Neuron (in vitro differentiated cells): ENCODE data around the gene UBL4A.
A peak's percentile ranks its signal among the peaks of the same experiment; 100 is the strongest.

Experiments used
- H2AFZ ChIP-seq: one replicate; pipeline ENCODE4 v1.6.1; 2013; ENCODE audit warnings: low read depth, mild to moderate bottlenecking, inconsistent platforms, low read length, moderate library complexity
- H3K27me3 ChIP-seq: one replicate; pipeline ENCODE4 v1.6.1; 2013; ENCODE audit warnings: low read length; ENCODE audit not compliant: insufficient read depth
- H3K36me3 ChIP-seq: one replicate; pipeline ENCODE4 v1.6.1; 2013; ENCODE audit warnings: low read length; ENCODE audit not compliant: insufficient read depth
- H3K4me1 ChIP-seq: one replicate; pipeline ENCODE4 v1.6.1; 2013; ENCODE audit warnings: low read length; ENCODE audit not compliant: insufficient read depth
- H3K4me3 ChIP-seq: 2 replicates; pipeline ENCODE4 v1.5.1; 2013; ENCODE audit warnings: mild to moderate bottlenecking, low read length, moderate library complexity
- H3K9me3 ChIP-seq: one replicate; pipeline ENCODE4 v1.6.1; 2013; ENCODE audit warnings: low read length

The UBL4A gene

DNA sequence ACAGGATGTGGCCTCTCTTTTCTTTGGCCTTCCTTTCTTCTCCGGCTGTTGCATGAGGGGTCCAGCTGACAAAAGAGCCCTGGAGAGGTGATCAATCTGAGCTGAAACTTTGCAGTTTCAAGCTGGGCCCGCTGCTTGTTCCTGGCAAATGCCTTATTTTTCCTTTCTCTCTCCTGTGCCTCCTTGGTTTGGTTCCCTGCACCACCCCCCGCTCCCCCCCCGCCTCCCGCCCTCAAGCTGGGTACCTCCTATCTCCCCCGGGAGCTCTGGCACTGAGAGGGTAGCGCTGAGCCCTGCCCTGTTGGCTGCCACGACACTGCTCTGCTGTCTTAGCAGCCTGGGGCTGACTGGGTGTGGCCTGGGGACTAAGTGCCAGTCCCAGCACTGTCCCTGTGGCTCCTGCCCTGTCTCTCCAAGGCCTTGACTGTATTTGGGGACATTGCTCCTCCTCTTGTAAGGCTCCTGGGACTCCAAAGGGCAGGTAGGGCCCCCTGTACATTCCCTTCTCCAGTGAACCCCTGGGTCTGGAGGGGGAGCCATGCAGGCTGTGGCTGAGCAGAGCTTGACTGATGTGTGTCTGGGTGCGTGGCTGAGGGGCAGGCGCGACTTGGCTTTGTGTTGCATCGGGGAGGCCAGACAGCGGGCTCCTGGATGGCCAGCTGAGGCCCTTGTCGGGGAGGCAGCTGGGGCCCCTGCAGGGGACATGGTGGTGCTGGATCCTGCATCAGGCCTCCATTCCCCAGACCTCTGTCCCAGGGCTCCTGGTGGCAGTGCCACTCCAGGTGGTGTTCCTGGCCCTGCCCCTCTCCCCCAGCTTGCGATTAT lies 27.2 kb downstream of the UBL4A start:
- Histone ChIP-seq H3K27me3 (no peaks in the 10 kb centered on the region), H3K4me3 (peak overlapping the region; percentile 79), H2AFZ (no peak overlapping the region), H3K9me3 (no peaks in the 10 kb centered on the region), H3K4me1 (peaks cover 12% of the 10 kb centered on the region), H3K36me3 (peaks cover 9% of the 10 kb centered on the region)

DNA sequence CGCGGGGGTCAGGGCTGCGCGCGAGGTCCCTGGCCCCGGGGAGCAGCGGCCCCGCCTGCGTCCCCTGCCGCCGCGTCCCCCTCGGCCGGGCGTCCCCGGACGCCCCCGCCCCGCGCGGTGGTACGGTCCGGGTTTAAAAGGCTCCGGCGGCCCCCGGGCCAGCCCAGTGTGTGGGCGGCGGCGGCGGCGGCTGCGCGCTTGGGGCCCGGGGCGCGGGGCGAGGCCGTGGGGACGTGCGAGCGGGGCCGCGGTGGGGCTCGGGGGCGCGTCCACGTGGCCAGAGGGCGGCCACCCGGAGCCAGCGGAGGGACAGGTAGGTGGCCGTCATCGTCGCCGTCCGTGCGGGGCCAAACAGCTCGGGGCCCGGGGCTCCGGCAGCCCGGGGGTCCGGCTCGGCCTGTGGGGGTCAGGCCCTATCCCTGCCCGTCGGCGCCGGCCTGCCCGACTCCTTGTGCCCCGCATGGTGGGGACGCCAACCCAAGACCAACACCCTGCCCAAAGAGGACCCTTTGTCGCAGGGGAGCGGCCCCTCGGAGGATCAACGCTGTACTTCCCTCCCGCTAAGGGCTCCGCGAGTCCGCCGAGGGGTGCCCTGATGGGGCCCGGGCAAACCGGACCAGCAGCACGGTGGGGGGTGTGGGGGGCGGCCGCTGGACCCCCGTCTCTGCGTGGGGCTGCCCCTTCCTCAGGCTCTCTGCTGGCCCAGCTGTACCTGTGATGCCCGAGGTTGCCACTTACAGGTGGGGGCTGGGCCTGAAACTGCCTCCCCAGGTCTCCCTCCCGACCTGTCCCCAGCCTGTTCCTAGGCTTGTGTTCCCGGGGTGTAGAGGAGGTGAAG lies 28.1 kb downstream of the UBL4A start, which contains the start of gene PLXNA3:
Gene PLXNA3 (plus strand): TSS at position 166 of the 838 bp plus-strand sequence. CDS start 1,903 bp downstream, outside the sequence.
- Histone ChIP-seq H3K9me3 (no peaks in the 10 kb centered on the region), H3K4me1 (peaks cover 12% of the 10 kb centered on the region), H2AFZ (no peak within 1 kb of the TSS), H3K4me3 (peak within 1 kb of the TSS; percentile 79), H3K36me3 (peaks cover 6% of the 10 kb centered on the region), H3K27me3 (no peaks in the 10 kb centered on the region)

DNA sequence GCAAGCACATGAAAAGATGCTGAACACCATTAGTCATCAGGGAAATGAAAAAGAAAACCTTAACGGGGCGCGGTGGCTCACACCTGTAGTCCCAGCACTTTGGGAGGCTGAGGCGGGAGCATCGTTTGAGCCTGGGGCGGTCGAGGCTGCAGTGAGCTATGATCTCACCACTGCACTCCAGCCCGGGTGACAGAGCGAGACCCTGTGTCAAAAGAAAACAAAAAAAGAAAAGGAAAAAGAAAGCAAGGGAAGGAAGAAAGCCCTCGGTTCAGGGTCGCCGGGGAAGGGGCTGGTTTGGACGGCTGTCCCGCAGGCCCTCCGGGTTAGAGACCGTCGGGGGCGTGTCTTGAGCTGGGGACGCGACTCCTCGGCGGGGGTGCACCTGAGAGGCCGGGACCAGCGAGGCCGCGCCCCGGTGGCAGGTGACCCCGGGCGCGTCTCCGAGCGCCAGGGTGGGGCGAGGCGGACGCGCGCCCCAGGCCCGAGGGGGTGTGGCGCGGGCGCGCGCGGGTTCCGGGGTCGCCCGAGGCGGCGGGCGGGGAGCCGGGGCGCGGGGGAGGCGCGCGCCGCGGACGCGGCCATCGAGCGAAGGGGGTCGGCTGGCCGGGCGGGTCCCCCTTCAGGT lies 28.8 kb downstream of the UBL4A start:
- peaks cover 3% of the 10 kb centered on the region for H3K36me3 ChIP-seq
- no peaks in the 10 kb centered on the region for H3K27me3 ChIP-seq
- peak overlapping the region; percentile 79 for H3K4me3 ChIP-seq
- H3K9me3 ChIP-seq: no peaks in the 10 kb centered on the region
- H2AFZ ChIP-seq: no peak overlapping the region
- H3K4me1 ChIP-seq: peaks cover 12% of the 10 kb centered on the region

DNA sequence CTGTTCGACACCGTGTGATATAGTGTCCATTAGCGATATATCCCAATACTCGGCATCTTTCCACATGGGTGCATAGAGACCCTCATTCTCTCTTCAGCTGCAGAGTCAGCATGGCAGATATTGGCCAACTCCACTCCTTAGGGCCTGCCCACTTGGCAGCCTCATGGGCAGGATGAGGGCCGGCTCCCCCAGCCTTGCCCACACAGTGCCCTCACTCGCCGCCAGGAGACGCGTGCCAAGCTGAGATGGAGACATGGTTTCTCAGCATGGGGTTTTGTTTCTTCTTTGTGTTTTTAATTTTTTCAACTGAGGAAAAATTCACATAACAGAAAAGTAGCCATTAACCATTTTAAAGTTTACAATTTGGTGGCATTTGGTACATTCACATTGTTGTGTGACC lies 33.6 kb downstream of the UBL4A start:
- Histone ChIP-seq H3K4me3 (no peak overlapping the region), H3K36me3 (no peaks in the 10 kb centered on the region), H3K4me1 (no peaks in the 10 kb centered on the region), H3K27me3 (no peaks in the 10 kb centered on the region), H3K9me3 (no peaks in the 10 kb centered on the region), H2AFZ (no peak overlapping the region)

DNA sequence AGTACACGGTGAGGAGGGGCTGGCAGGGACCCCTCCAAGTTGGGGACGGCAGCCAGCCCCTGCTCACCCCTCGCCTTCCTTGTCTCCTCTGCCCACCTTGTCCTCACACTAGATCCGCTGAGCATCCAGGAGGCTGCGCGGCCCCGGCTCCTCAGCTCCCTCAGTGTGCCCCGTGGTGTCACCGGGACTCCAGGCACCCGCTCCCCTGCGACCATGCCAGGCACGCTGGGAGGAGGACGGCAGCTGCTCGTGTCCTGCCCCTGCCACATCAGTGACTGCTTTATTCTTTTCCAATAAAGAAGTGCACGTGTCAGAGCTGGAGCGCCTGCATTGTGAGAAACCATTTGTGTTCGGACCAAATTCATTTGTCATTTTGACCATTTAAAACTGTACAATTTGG lies 36.1 kb downstream of the UBL4A start:
- Histone ChIP-seq H3K36me3 (no peaks in the 10 kb centered on the region), H3K4me1 (no peaks in the 10 kb centered on the region), H3K4me3 (no peak overlapping the region)

DNA sequence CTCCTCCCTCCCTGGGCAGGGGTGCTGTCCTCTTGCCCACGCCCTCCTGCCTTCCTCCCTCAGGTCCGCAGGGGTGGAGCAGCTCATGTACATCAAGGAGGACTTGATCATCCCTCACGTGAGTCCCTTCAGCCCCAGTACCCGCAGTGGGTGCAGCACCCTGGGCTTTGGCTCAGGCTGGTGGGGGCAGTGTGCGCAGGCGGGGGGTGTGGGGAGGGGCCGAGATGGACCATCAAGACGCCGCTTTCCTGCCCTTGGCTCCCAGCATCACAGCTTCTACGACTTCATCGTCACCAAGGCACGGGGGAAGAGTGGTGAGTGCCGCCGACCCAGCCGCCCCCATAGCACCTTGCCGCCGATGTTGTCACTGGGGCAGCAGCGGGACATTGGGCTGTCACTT lies 36.8 kb downstream of the UBL4A start:
- H3K27me3 ChIP-seq: no peaks in the 10 kb centered on the region
- no peaks in the 10 kb centered on the region for H3K36me3 ChIP-seq
- no peaks in the 10 kb centered on the region for H3K9me3 ChIP-seq
- peaks cover 4% of the 10 kb centered on the region for H3K4me1 ChIP-seq
- no peak overlapping the region for H2AFZ ChIP-seq
- no peak overlapping the region for H3K4me3 ChIP-seq

More for the DNA sequence above, 36.1 kb downstream of the UBL4A start:
- no peaks in the 10 kb centered on the region for H3K27me3 ChIP-seq
- no peak overlapping the region for H2AFZ ChIP-seq
- no peaks in the 10 kb centered on the region for H3K9me3 ChIP-seq

DNA sequence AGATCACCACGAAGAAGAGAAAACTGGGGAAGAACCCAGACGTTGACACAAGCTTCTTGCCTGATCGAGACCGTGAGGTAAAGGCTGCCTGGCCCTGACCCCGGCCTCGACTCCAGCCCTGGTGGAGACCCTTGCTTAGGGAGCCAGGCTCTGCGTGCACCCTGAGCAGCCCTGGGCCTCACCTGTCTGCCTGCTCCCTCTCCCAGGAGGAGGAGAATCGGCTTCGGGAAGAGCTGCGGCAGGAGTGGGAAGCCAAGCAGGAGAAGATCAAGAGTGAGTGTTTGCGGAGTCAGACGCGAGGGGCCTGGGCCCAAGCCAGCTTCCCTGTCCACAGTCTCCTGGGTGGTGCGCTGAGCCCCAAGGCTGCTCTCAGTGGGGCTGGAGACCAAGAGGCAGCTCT lies 37.9 kb downstream of the UBL4A start:
- Histone ChIP-seq H3K4me3 (no peak overlapping the region), H2AFZ (no peak overlapping the region), H3K27me3 (no peaks in the 10 kb centered on the region), H3K36me3 (no peaks in the 10 kb centered on the region), H3K4me1 (peaks cover 9% of the 10 kb centered on the region), H3K9me3 (no peaks in the 10 kb centered on the region)

DNA sequence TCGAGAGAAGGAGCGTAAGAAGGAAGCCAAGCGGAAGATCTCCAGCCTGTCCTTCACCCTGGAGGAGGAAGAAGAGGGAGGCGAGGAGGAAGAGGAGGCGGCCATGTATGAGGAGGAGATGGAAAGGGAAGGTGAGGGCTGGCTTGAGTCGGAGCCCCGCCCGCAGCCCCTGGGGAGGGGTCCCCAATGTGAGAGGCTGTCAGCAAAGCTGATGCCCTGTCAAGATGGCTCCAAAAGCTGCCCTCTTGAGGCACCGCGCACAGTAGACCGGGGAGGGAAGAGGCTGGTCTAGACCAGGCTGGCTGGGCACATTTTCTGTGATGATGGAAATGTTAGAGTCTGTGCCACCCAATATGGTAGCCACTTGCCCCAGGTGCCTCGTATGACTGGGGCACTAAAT lies 40.0 kb downstream of the UBL4A start:
- H3K36me3 ChIP-seq: peaks cover 10% of the 10 kb centered on the region
- no peak overlapping the region for H3K4me3 ChIP-seq

DNA sequence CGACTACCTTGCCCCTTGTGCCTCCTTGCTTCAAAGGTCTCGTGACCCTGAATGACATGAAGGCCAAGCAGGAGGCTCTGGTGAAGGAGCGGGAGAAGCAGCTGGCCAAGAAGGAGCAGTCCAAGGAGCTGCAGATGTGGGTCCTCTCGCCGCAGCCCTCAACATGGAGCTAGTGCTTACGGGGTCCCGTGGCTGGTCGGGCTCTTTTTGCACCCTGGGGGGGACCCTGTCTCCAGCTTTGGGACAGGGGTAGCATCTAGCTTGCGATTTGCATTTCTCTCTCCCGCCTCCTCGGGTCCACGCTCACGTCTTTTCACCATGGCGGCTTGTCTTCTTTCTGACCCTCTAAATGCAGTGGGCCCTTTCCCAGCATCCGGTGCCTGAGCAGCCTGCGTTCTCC lies 40.6 kb downstream of the UBL4A start:
- no peak overlapping the region for H2AFZ ChIP-seq
- no peaks in the 10 kb centered on the region for H3K9me3 ChIP-seq
- no peaks in the 10 kb centered on the region for H3K27me3 ChIP-seq
- peaks cover 17% of the 10 kb centered on the region for H3K4me1 ChIP-seq
- H3K4me3 ChIP-seq: no peak overlapping the region
- H3K36me3 ChIP-seq: peaks cover 13% of the 10 kb centered on the region

More for the DNA sequence above, 40.0 kb downstream of the UBL4A start:
- peaks cover 17% of the 10 kb centered on the region for H3K4me1 ChIP-seq
- no peaks in the 10 kb centered on the region for H3K27me3 ChIP-seq
- H3K9me3 ChIP-seq: no peaks in the 10 kb centered on the region
- no peak overlapping the region for H2AFZ ChIP-seq

DNA sequence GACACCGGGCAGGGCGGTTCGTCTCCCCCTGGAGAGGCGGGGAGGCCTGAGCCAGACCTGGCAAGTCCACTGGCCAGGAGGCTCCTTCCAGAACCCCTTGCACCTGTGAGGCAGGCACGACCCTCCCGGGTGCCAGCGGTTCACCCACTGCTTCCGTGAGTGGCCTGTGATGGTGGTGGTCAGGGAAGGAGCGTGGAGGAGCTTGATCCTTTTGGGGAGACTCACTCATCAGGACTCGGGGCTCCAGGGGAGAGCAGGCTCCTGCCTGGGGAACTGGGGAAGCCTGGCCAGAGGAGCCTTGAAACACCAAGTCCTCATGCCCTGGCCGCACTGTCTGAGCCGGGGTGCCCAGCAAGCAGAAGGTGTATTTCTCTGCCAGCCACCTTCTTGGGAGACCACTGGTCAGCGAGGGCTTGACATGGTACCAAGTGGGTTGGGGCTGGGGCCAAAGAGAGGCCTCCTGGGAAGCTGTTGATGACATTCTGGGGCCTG lies 41.6 kb downstream of the UBL4A start:
- Histone ChIP-seq H3K27me3 (no peaks in the 10 kb centered on the region), H3K9me3 (no peaks in the 10 kb centered on the region), H2AFZ (no peak overlapping the region), H3K4me1 (peaks cover 17% of the 10 kb centered on the region), H3K4me3 (peak overlapping the region; percentile 52), H3K36me3 (peaks cover 19% of the 10 kb centered on the region)

DNA sequence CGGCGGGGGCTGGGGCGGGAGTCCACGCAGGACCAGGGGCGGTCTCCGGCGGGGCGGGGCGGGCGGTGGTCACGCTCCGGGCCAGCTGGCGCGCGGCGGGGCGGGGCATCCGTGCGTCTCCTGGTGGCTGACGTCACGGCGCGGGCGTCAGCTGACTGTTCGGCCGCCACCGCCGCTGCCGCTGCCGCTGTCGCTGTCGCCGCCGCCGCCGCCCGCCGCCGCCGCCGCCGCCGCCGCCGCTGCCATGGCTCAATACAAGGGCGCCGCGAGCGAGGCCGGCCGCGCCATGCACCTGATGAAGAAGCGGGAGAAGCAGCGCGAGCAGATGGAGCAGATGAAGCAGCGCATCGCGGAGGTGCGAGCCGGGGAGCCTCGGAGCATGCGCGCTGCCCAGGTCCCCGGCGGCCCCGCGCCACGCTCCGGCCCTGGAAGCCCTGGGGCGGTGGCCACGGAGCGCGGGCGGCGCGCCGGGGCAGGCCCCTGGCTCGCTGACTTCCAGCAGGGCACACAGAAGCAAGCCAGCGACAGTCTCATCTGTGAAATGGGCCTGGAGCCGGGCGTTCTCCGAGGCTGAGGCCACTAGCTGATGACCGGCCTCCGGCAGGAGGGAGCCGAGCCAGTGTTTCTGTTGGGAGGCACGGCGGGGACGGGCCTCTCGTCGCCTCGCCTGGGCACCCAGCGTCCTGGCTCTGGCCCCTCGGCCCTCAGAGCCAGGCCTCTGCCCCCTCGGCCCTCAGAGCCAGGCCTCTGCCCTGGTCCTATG lies 42.2 kb downstream of the UBL4A start, which contains the start of gene FAM50A:
Gene FAM50A (plus strand): TSS at position 150 of the 763 bp plus-strand sequence. CDS start 95 bp downstream, at position 245.
- Histone ChIP-seq H3K9me3 (no peaks in the 10 kb centered on the region), H3K36me3 (peaks cover 20% of the 10 kb centered on the region), H2AFZ (no peak within 1 kb of the TSS), H3K4me3 (peak within 1 kb of the TSS; percentile 52), H3K27me3 (no peaks in the 10 kb centered on the region), H3K4me1 (peaks cover 17% of the 10 kb centered on the region)

DNA sequence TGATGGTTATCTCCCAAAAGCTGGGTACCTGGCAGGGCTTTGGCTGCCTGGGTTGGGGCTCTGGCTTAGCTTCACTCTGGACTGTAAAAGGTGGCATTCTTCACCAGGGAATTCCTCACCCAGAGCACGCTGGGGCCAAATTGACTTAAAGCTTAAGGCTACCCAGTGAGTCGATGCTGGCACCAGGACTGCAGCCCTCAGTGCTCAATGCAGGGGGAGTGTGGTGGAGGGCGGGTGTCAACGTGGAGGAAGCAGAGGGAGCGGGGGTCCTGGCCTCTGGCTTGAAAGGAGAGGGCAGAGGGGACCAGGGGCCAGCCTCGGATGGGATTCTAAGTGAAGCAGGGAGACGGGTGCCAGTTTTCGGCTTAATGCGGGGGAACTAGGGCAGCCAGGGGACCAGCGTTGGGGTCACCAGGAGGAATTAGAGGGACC lies 42.9 kb downstream of the UBL4A start:
- Histone ChIP-seq H3K4me1 (peaks cover 21% of the 10 kb centered on the region), H3K27me3 (no peaks in the 10 kb centered on the region), H3K4me3 (peak overlapping the region; percentile 34), H3K36me3 (peaks cover 25% of the 10 kb centered on the region), H3K9me3 (no peaks in the 10 kb centered on the region), H2AFZ (no peak overlapping the region)
